GM13977 (cell line): ENCODE data around the gene PKM.

ENCODE experiments used
- DNase-seq: peaks from one replicate; pipeline ENCODE4 v3.0.0; 2012; ENCODE audit warnings: low spot score
- in situ Hi-C: fragments of 300-500 bp; cut with MboI; formaldehyde crosslinking; loops from one replicate; pipeline ENCODE4 v1.12.0; 2022; ENCODE audit warnings: low sequenced_read_pairs, low pct_unique_long_range_greater_than_20kb, mixed read lengths, inconsistent platforms; ENCODE audit not compliant: unreplicated experiment
- TF ChIP-seq, protein P1 (sequence below): IDR thresholded peaks from 2 replicates; pipeline ENCODE4 v1.5.1; 2012; ENCODE audit warnings: mild to moderate bottlenecking, control low read depth; ENCODE audit not compliant: insufficient read depth; ENCODE audit errors: extremely low read depth, missing control alignments

PKM gene

DNA sequence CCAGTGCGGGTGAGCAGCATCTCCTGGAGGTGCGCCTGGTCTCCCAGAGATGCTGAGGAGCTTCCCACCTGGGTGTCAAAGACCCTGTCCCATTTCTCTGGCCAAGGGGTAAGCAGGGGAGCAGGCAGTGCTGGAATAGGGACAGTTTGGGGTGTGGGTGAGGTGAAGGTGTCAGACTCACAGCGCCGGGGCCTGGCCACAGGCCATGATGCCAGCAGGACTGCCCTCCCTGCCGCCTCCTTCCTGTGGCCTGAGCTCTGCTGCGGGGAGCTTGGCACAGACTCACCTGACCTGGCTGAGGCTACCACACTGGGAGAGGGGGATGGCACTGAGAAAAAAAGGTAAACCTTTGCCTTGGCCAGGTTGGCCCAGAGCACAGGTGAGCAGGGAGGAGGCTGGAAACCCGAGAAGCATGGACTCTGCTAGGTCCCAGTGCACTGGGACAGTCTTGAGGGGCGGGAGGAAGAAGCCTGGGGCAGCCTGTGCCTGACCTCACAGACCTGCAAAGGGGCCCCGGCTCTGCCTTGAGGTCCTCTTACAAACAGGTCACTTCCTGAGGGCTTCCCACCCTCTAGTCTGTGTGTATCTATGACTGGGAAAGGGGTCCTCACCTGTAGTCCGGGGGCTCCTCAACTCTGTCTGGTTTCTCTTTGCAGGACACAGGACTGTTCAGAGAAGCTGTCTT lies 61.6 kb downstream of the PKM start:
- no peak for DNase-seq
- TF ChIP-seq, protein P1, sequence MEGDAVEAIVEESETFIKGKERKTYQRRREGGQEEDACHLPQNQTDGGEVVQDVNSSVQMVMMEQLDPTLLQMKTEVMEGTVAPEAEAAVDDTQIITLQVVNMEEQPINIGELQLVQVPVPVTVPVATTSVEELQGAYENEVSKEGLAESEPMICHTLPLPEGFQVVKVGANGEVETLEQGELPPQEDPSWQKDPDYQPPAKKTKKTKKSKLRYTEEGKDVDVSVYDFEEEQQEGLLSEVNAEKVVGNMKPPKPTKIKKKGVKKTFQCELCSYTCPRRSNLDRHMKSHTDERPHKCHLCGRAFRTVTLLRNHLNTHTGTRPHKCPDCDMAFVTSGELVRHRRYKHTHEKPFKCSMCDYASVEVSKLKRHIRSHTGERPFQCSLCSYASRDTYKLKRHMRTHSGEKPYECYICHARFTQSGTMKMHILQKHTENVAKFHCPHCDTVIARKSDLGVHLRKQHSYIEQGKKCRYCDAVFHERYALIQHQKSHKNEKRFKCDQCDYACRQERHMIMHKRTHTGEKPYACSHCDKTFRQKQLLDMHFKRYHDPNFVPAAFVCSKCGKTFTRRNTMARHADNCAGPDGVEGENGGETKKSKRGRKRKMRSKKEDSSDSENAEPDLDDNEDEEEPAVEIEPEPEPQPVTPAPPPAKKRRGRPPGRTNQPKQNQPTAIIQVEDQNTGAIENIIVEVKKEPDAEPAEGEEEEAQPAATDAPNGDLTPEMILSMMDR: no peak
- in situ Hi-C loops: no loop called here

DNA sequence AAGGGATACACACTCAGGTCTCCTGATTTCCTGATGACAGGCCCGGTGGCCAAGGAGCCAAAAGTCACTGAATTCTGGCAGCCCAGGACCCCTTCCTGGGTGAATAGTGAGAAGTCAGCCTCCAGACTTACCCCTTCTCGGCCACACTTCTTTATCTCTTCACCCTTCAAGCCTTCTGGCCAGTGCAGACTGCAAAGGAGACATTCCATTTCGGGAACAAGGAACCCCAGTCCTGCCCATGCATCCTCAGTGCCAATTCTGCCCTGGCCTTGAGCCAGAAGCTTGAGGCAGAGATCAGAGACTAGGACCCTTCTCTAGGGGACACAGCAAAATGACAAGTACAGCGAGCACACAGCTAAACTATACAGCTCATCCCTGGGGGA lies 62.2 kb downstream of the PKM start:
- TF ChIP-seq, protein P1: no peak
- in situ Hi-C loops: no loop called here
- no peak for DNase-seq

GRCh38 chr15:72168131-72168807 lies 62.7 kb downstream of the PKM start:
- TF ChIP-seq, protein P1: no peak
- DNase-seq: no peak
- in situ Hi-C loops: no loop called here

- DNase-seq: no peak
- in situ Hi-C loops: no loop called here
- TF ChIP-seq, protein P1: no peak
These were observed 63.5 kb downstream of the PKM start for GRCh38 chr15:72167445-72167844.

- in situ Hi-C loops: no loop called here
- no peak for DNase-seq
- TF ChIP-seq, protein P1: no peak
These were observed 64.1 kb downstream of the PKM start for GRCh38 chr15:72166716-72167417.

DNA sequence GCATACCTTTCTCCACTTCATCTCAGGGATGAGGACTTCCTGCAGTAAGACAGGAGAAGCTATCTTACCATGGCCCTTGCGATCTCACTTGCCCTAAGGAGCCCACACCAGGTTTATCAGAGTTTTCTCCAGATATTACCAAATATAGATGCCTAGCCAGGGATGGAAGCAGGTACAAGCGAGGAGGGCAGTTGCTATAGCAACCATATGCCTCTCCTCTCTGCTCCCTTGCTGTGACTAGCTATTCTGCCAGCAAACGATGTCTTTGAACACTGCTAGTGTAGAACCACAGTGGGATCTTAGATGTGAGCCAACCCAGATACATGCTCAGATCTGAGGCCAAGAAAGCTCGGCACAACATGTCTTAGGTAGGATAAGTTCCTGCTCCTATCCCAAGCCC lies 67.3 kb downstream of the PKM start:
- TF ChIP-seq, protein P1: no peak
- in situ Hi-C loops: no loop called here
- DNase-seq: no peak
